ENCODE measurements around the gene MINDY4.

MINDY4 gene

DNA sequence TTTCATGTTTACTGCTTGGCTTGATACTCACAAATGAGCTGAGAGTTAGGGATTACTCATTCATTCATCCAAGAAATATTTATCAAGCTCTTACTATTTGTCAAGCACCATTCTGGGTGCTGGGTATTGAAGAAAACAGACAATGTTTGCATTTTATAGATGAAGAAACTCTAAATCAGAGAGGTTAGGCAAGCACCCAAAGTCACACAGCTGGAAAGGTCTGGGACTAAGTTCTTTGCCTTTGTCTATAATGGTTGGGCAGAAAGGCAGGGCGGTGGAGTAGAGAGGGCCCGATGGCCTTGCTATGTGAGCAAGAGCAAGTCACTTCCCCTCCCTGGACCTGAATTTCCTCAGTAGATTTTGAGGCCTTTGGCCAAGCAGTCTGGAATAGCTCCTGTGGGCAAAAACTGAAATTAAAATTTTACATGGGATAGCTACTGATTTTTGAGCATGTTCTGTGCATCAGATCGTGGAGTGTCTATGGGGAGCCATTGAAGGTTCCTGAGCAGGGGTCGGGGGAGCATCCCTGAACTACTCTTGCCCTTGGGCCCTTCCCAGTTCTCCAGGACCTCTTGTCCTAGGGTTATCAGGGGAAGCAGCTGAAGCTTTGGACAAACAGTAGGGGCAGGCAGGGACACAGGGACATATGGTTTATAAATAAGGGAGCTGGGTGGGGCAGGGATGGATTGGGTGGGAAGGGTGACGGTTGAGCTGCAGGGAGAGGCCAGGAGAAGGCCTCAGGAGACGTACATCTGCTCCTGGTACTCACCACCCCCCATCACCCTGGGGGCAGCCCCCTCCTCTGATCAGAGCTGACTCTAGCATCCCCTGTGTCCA lies 163.7 kb downstream of the MINDY4 start:
- DNase-seq: no peak

- DNase-seq: no peak
Observed at GRCh38 chr7:30935569-30935877, 164.3 kb downstream of the MINDY4 start.

DNA sequence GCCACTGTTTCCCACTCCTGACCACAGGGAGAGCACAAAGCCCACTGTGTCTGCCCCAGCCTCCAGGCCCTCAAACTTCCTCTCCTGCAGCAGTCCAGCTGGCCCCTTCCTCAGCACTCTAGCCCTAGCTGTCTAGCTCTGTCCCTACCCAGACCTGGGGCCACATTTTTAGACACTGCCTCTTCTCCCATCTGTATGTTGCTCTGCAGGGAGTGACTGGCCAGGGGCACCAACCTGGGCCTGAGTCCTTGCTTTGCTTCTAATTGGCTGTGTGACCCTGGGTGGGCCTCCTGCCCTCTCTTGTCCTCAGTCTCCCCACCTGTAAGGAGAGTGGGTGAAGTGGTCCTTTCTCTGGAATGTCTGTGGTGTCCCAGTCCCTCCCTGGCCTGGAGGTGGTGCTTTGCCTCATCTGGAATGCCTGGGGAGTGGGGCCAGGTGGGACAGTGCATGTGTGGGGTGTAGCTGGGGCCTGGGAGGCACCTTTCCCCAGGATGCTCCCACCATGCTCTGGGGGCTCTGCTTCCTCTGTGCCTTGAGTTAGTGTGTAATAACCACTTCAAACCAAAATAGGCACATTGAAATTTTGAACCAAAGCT lies 165.5 kb downstream of the MINDY4 start:
- DNase-seq: peak; percentile 43

- DNase-seq: no peak
Observed at GRCh38 chr7:30937416-30937815, 166.2 kb downstream of the MINDY4 start.

GRCh38 chr7:30938435-30939316 lies 167.5 kb downstream of the MINDY4 start:
- peak; percentile 85 for DNase-seq

GRCh38 chr7:30941582-30942323 lies 170.5 kb downstream of the MINDY4 start:
- no peak for DNase-seq

All from activated CD8-positive, alpha-beta memory T cell treated with anti-CD3 and anti-CD28 coated beads for 24 hours (primary cell).